Tibial nerve (tissue), 4 donors: ENCODE measurements around the gene PHC2. TPM values are rescaled to one million over a fixed set of nuclear protein-coding genes. Genes with fewer than 3 reads are reported as not detected.

Source experiments
- DNase-seq, 2 donors: peaks; one replicate each; pipeline ENCODE4 v3.0.0-alpha.2; 2019; ENCODE audit warnings: low spot score in 2 of 2
- H3K27ac ChIP-seq, 4 donors: fragments of 200-600 bp; sonication (generic) in 3 of 4; one replicate each; pipeline ENCODE4 v1.5.1; 2017 to 2019; ENCODE audit warnings: mild to moderate bottlenecking in 1 of 4
- H3K27me3 ChIP-seq, 2 donors: fragments of 200-600 bp; sonication (generic) in 1 of 2; one replicate each; pipeline versions ENCODE4 v1.5.1 to v1.6.0; 2017 to 2019
- H3K36me3 ChIP-seq, 3 donors: fragments of 200-600 bp; sonication (generic); one replicate each; pipeline ENCODE4 v1.5.1; 2018 to 2019
- H3K4me1 ChIP-seq, 4 donors: fragments of 200-600 bp; sonication (generic) in 3 of 4; one replicate each; pipeline ENCODE4 v1.5.1; 2017 to 2019
- H3K4me3 ChIP-seq, 4 donors: fragments of 200-600 bp; sonication (generic) in 3 of 4; one replicate each; pipeline ENCODE4 v1.5.1; 2017 to 2019; ENCODE audit warnings: mild to moderate bottlenecking in 1 of 4, moderate library complexity in 1 of 4
- H3K9me3 ChIP-seq, 4 donors: fragments of 200-600 bp; sonication (generic) in 3 of 4; one replicate each; pipeline ENCODE4 v1.5.1; 2017 to 2019
- EP300 ChIP-seq, 2 donors: sonication (generic); formaldehyde crosslinking; IDR thresholded peaks; one replicate each; pipeline ENCODE4 v1.6.1; 2017; ENCODE audit warnings: antibody characterized with exemption in 2 of 2, mild to moderate bottlenecking in 1 of 2
- POLR2A ChIP-seq, 2 donors: fragments of 450-650 bp; IDR thresholded peaks; one replicate each; pipeline ENCODE4 v1.6.1; 2017; ENCODE audit warnings: antibody characterized with exemption in 2 of 2, mild to moderate bottlenecking in 2 of 2, moderate library complexity in 2 of 2
- WGBS, 2 donors: methylation state at CpG; one replicate each; pipeline ENCODE4 v1.1.5; 2018; 5-methylcytosine and 5-hydroxymethylcytosine counted together
- total RNA-seq, 4 donors: library from RNA; depleted of rRNA; stranded (reverse); fragments of >200 nt; gene quantifications; one replicate each; pipeline ENCODE4 v1.1.0, GENCODE V29; 2016
- TF ChIP-seq, protein P1 (sequence below), 5 experiments: fragments of 200-600 bp in 3 of 5; fragments of 450-650 bp in 2 of 5; sonication (generic) in 3 of 5; IDR thresholded peaks; one replicate each; pipeline ENCODE4 v1.5.1; 2016 to 2019; ENCODE audit warnings: antibody characterized with exemption in 5 of 5, mild to moderate bottlenecking in 3 of 5, moderate library complexity in 2 of 5

The PHC2 gene
- total RNA-seq, 4 donors from 2014 or later, result 152 to 458 (median 204) TPM

DNA sequence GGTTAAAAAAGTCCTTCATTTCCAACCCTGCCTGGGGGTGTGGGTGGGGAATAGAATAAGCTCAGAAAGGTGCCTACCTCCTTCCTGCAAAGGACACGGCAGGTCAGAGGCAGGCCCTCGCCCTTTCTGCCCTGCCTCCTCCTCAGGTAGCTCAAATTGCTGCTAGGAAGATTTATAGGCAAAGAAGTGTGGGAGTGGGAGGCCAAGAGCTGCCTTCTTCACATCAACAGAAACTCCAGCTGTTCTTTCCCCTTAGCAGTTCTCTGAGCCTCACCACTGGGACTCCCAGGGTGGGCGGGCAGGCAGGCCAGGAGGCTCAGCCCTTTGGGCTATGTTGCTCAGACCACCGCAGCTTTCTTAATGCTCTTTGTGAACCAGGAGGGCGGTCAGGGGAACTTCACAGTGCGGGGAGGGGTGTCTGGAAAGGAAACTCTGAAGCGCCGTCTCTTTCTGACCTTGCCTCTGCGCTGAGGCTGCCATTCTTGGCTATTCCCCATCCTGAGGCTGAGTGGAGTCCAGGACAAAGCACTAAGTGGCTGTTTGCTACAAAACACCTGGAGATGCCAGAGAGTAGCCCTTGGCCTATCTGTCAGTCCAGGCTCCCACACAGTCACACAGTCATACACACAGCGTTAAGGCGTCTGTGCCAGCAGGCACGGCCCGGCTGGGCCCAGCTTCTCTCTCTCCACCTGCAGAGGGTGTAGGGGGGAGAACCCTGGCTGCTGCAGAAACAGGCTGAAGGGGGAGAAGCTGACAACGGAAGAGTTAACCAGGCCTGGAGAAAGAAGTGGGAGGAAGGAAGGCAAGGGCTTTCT lies 107.0 kb downstream of the PHC2 start:
- no peaks in the 10 kb centered on the region for H3K27me3 ChIP-seq

DNA sequence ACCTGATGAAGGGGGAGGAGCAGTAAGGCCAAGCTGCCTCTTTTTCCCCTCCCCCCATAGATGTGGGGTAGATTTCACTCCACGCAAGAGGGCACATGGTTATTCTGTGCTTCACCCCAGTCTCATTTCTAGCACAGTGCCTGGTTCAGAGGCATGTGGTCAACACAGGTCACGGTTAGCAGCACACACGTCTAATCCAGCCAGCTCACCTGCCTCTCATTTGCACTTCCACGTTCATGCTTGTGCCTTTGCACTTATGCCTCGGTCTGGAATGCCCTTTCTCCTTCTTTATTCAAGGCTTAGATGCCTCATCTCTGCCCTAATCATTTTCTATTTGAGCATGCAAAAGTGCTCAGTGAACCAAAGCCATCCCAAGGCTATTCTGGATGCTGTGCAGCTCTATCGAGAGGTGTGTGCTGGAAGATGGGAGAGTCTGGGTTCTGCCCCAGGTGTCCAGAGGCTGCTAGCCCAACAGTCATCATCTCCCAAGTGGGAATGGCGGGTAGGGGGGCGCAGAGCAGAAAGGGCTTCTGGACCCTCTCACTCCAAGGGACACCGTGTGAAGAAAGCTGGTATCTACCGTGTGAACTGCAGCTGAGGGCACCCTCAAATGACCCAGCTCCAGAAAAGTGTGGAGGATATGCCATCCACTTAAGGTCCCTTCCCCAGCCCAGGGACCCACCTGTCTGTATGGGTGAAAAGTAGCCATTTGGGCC lies 107.9 kb downstream of the PHC2 start:
- Histone ChIP-seq H3K27me3 (no peaks in the 10 kb centered on the region), H3K36me3 (peaks cover 16 to 63% (median 28%) of the 10 kb centered on the region in 3 donors), H3K9me3 (no peaks in the 10 kb centered on the region), H3K4me1 (peaks cover 0 to 20% (median 11%) of the 10 kb centered on the region in 4 donors), H3K27ac (peak overlapping the region in 1 of 4 donors; percentile 71), H3K4me3 (no peak overlapping the region)
- DNase-seq, result no peak
- 65 to 81% methylated on average over 10 of the region's 10 CpGs for WGBS, 2 donors
- TF ChIP-seq, protein P1, sequence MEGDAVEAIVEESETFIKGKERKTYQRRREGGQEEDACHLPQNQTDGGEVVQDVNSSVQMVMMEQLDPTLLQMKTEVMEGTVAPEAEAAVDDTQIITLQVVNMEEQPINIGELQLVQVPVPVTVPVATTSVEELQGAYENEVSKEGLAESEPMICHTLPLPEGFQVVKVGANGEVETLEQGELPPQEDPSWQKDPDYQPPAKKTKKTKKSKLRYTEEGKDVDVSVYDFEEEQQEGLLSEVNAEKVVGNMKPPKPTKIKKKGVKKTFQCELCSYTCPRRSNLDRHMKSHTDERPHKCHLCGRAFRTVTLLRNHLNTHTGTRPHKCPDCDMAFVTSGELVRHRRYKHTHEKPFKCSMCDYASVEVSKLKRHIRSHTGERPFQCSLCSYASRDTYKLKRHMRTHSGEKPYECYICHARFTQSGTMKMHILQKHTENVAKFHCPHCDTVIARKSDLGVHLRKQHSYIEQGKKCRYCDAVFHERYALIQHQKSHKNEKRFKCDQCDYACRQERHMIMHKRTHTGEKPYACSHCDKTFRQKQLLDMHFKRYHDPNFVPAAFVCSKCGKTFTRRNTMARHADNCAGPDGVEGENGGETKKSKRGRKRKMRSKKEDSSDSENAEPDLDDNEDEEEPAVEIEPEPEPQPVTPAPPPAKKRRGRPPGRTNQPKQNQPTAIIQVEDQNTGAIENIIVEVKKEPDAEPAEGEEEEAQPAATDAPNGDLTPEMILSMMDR (IDR thresholded peaks at IDR 0.05), result no peak
- TF ChIP-seq EP300 (IDR thresholded peaks at IDR 0.05), result peak in 1 of 2 donors; percentile 25

More for the DNA sequence above, 107.0 kb downstream of the PHC2 start:
- DNase-seq, result no peak
- peaks cover 20 to 71% (median 32%) of the 10 kb centered on the region in 3 donors for H3K36me3 ChIP-seq
- no peak overlapping the region for H3K4me3 ChIP-seq
- no peaks in the 10 kb centered on the region for H3K9me3 ChIP-seq
- peaks cover 0 to 28% (median 14%) of the 10 kb centered on the region in 4 donors for H3K4me1 ChIP-seq
- WGBS, 2 donors, result 59 to 68% methylated on average over 14 of the region's 14 CpGs
- peak overlapping the region in 2 of 4 donors; percentile 53 to 71 for H3K27ac ChIP-seq
- no peak for TF ChIP-seq POLR2A (IDR thresholded peaks at IDR 0.05)
- no peak for TF ChIP-seq EP300 (IDR thresholded peaks at IDR 0.05)
- TF ChIP-seq, protein P1 (IDR thresholded peaks at IDR 0.05), result no peak

DNA sequence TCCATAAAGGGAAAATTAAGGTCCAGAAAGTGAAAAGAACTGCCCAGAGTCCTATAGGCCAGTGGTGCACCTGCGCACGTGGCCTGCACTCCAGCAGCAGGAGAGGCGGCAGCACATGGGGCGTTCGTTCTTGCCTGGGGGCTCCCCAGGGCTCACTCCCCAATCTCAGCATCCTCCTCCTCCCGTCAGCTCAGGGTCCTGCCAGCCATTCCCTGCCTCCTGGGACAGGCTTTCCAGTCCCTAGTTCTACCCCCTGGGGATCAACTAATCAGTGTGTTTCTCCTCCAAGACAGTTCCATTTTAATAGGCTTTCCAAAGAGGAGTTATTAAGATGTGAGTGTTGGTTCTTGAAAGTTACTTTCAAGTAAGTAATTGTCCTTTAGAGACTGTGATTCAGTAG lies 108.8 kb downstream of the PHC2 start:
- H3K27me3 ChIP-seq, result no peaks in the 10 kb centered on the region
- peaks cover 13 to 54% (median 27%) of the 10 kb centered on the region in 3 donors for H3K36me3 ChIP-seq
- H3K9me3 ChIP-seq, result no peaks in the 10 kb centered on the region
- H3K27ac ChIP-seq, result peak overlapping the region in 1 of 4 donors; percentile 11
- no peak for DNase-seq
- whole genome bisulfite sequencing, 2 donors, result 73 to 90% methylated on average over 6 of the region's 6 CpGs
- TF ChIP-seq, protein P1 (IDR thresholded peaks at IDR 0.05), result no peak
- TF ChIP-seq EP300 (IDR thresholded peaks at IDR 0.05), result no peak
- no peak for TF ChIP-seq POLR2A (IDR thresholded peaks at IDR 0.05)
- H3K4me1 ChIP-seq, result peaks cover 0 to 12% (median 7%) of the 10 kb centered on the region in 4 donors
- no peak overlapping the region for H3K4me3 ChIP-seq

DNA sequence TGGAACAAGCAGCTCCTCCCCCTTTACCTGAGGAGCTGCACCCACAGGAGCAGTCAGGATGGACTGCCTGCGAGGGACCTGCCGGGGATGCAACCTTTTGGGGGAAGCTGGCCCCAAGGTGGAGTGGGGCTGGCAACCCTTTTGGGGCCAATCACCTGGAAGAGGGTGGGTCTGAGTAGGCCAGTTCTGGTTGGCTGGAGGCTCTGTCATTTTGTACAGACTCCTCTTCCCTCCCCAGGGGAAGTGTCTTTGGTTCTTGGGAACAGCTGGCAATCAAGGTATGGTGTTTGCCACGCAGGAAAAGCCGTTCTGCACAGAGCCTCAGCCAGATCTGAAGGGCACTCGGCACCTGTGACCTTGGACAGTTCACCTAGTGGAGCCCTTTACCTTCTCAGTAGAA lies 109.7 kb downstream of the PHC2 start:
- H3K27ac ChIP-seq, result peak overlapping the region in 2 of 4 donors; percentile 7 to 22
- H3K4me1 ChIP-seq, result peaks cover 0 to 5% (median 1%) of the 10 kb centered on the region in 4 donors
- TF ChIP-seq EP300 (IDR thresholded peaks at IDR 0.05) (no peak), POLR2A (IDR thresholded peaks at IDR 0.05) (no peak)
- TF ChIP-seq, protein P1 (IDR thresholded peaks at IDR 0.05), result no peak
- H3K27me3 ChIP-seq, result no peaks in the 10 kb centered on the region
- no peaks in the 10 kb centered on the region for H3K9me3 ChIP-seq
- DNase-seq, result no peak
- no peak overlapping the region for H3K4me3 ChIP-seq
- 84 to 85% methylated on average over 5 of the region's 5 CpGs for WGBS, 2 donors
- H3K36me3 ChIP-seq, result peaks cover 13 to 45% (median 25%) of the 10 kb centered on the region in 3 donors
